ENCODE data around the gene ANKS1B.

DNA sequence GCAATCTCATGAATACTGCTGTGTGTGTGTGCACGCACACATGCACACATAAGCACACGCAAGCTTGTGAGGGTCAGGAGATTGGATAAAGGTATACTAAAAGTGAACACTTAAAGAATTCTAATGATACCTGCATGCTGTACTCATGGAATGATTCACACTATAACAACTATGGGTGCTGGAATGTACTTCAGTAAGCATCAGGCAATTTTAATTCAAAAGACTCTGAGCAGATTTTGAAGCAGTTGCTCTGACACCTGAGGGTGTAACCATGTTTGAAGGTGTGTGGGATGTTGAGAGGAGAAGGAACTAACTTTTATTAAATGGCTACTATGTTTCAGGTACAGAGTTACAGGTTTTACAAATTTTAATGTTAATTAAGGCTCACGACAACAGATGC lies 275.6 kb downstream of the ANKS1B start:
- TF ChIP-seq POLR2A (IDR thresholded peaks at IDR 0.05; ENCODE audit: low read length), result no peak
- TF ChIP-seq GATA1 (IDR thresholded peaks at IDR 0.05; ENCODE audit: low read depth, low read length), result no peak

All from erythroblast (primary cell).